ENCODE results near the gene PRR5. TPM values are rescaled to one million over a fixed set of nuclear protein-coding genes. Genes with fewer than 3 reads are reported as not detected.

The PRR5 gene
- total RNA-seq, 1 donor, result 10.8 TPM

- peaks cover 29% of the 10 kb centered on the region for H3K27me3 ChIP-seq (ENCODE audit: insufficient read depth, low read length)
- H3K4me1 ChIP-seq (ENCODE audit: insufficient read depth, low read length), result peaks cover 3% of the 10 kb centered on the region
- no peaks in the 10 kb centered on the region for H3K9me3 ChIP-seq (ENCODE audit: low read depth, low read length)
Observed at GRCh38 chr22:44755956-44756361, 54.0 kb downstream of the PRR5 start.

GRCh38 chr22:44758344-44758973, 56.5 kb downstream of the PRR5 start:
- H3K9me3 ChIP-seq (ENCODE audit: low read depth, low read length), result no peaks in the 10 kb centered on the region
- H3K4me3 ChIP-seq (ENCODE audit: low read length), result no peak overlapping the region
- peaks cover 12% of the 10 kb centered on the region for H3K27me3 ChIP-seq (ENCODE audit: insufficient read depth, low read length)
- no peaks in the 10 kb centered on the region for H3K4me1 ChIP-seq (ENCODE audit: insufficient read depth, low read length)

More at GRCh38 chr22:44755956-44756361, 54.0 kb downstream of the PRR5 start:
- no peak overlapping the region for H3K4me3 ChIP-seq (ENCODE audit: low read length)

DNA sequence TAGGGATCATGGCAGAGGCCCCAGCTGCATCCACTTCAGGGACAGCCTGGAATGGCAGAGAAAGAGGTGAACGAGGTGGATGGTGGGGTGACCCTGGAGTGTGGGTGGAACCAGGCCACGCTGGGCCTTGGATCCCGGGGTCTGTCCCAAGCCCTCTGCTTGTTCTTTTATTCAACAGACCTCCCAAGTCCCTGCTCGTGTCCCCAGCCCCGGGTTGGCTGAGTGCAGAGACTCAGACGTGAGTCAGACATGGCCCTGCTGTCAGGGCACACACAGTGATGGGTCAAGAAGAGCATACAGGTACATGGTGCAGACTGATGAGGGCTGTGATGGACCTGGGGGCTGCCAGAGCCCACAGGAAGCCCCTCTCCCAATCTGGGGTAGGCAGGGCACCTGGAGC, 57.0 kb downstream of the PRR5 start:
- Histone ChIP-seq H3K4me3 (ENCODE audit: low read length) (no peak overlapping the region), H3K4me1 (ENCODE audit: insufficient read depth, low read length) (no peaks in the 10 kb centered on the region)

GRCh38 chr22:44759430-44760310, 57.7 kb downstream of the PRR5 start:
- Histone ChIP-seq H3K9me3 (ENCODE audit: low read depth, low read length) (no peaks in the 10 kb centered on the region), H3K4me3 (ENCODE audit: low read length) (no peak overlapping the region), H3K4me1 (ENCODE audit: insufficient read depth, low read length) (no peaks in the 10 kb centered on the region), H3K27me3 (ENCODE audit: insufficient read depth, low read length) (peaks cover 4% of the 10 kb centered on the region)

More for the DNA sequence above, 57.0 kb downstream of the PRR5 start:
- no peaks in the 10 kb centered on the region for H3K9me3 ChIP-seq (ENCODE audit: low read depth, low read length)
- peaks cover 6% of the 10 kb centered on the region for H3K27me3 ChIP-seq (ENCODE audit: insufficient read depth, low read length)

DNA sequence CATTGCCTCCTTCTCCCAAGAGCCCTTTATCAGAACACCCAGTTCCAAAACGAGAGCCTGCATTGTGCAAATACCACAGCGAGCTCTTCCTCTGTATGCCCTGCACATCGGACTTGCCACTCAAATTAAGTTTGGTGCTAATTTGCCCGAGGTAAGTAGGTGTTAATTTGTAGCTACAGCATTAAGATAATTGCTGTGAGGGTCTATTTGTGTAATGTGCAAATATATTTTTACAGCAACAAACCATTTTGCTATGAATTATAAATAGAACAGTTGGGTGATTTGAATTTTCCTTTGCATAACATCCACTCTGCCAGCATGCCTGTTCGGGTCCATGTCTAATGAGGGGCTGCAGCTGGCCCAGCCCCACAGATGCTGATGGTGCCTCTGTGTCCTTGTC, 58.5 kb downstream of the PRR5 start:
- Histone ChIP-seq H3K27me3 (ENCODE audit: insufficient read depth, low read length) (no peaks in the 10 kb centered on the region), H3K4me3 (ENCODE audit: low read length) (no peak overlapping the region), H3K9me3 (ENCODE audit: low read depth, low read length) (no peaks in the 10 kb centered on the region), H3K4me1 (ENCODE audit: insufficient read depth, low read length) (no peaks in the 10 kb centered on the region)

- Histone ChIP-seq H3K4me3 (ENCODE audit: low read length) (no peak overlapping the region), H3K4me1 (ENCODE audit: insufficient read depth, low read length) (no peaks in the 10 kb centered on the region)
Observed at GRCh38 chr22:44761025-44761424, 59.0 kb downstream of the PRR5 start.

DNA sequence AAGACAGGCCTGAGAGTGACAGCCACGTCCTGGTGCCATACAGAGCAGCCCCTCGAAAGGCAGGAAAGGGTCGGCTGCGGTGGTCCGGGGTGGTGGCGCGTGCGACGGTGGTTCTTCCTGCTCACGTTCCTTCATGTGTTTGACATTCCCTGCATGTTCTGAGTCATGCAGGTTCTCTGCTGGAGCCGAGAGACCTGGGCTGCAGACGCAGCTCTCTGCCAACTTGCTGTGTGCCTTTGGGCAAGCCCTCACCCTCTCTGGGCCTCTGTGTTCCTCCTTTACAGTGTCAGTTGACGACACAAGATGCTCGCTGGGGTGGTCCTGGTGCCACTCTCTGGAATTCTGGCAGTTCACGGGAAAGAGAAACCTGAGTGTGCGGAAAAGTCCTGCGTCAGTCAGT, 62.4 kb downstream of the PRR5 start:
- no peaks in the 10 kb centered on the region for H3K4me1 ChIP-seq (ENCODE audit: insufficient read depth, low read length)
- no peaks in the 10 kb centered on the region for H3K27me3 ChIP-seq (ENCODE audit: insufficient read depth, low read length)
- no peaks in the 10 kb centered on the region for H3K9me3 ChIP-seq (ENCODE audit: low read depth, low read length)
- no peak overlapping the region for H3K4me3 ChIP-seq (ENCODE audit: low read length)

More at GRCh38 chr22:44761025-44761424, 59.0 kb downstream of the PRR5 start:
- H3K9me3 ChIP-seq (ENCODE audit: low read depth, low read length), result no peaks in the 10 kb centered on the region
- no peaks in the 10 kb centered on the region for H3K27me3 ChIP-seq (ENCODE audit: insufficient read depth, low read length)

- H3K9me3 ChIP-seq (ENCODE audit: low read depth, low read length), result no peaks in the 10 kb centered on the region
- no peaks in the 10 kb centered on the region for H3K27me3 ChIP-seq (ENCODE audit: insufficient read depth, low read length)
- no peaks in the 10 kb centered on the region for H3K4me1 ChIP-seq (ENCODE audit: insufficient read depth, low read length)
- no peak overlapping the region for H3K4me3 ChIP-seq (ENCODE audit: low read length)
Observed at GRCh38 chr22:44764974-44765373, 63.0 kb downstream of the PRR5 start.

DNA sequence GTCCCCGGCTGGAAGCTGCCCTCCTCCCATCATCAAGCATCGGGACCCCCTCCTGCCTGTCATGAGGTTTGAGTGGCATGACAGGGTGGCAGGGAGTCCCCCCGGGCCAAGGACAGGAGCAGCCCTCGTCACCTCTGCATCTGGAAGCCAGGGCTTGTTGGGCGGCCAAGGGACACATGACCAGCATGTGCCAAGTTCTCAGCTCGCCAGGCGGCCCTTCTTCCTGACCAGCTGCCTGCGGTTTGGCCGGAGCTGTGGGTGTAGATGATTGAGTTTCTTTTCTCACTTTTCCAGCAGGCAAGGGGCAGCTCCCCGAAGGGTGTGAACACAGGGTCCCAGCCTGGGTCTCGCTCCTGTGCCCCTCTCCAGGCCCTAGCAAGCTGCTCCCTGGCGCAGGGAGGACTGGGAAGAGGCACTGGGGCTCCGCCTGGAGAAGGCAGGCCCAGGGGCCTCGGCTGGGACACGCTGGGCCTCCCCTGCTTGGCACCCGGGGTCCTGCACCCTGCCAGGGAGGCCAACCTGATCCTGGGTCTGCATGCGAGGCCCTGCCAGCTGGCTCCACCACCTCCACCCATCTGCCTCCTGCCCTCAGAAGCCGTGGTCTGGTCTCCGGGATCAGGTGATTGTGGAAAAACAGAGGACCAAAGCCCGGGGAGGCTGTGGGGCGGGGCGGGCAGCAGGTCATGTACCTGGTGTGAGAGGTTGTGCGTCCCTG, 63.7 kb downstream of the PRR5 start:
- Histone ChIP-seq H3K9me3 (ENCODE audit: low read depth, low read length) (no peaks in the 10 kb centered on the region), H3K4me1 (ENCODE audit: insufficient read depth, low read length) (no peaks in the 10 kb centered on the region)

DNA sequence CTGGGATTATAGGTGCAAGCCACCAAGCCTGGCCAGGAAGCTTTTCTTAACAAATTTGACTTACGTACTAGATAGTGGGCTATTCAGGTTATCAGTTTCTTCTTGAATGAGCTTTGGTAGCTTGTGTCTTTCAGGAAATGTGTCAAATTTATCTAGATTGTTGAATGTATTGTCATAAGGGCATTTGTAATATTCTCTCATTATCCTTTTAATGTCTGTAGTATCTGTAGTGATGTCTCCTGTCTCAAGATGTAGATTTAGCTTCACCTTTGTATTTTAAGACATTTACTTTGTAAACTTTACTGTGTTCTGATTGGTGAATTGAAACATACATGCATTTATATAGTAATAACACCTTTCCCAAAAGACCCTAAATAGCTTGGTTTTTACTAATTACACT, 71.1 kb downstream of the PRR5 start:
- H3K4me3 ChIP-seq (ENCODE audit: low read length), result no peak overlapping the region
- no peaks in the 10 kb centered on the region for H3K9me3 ChIP-seq (ENCODE audit: low read depth, low read length)
- H3K27me3 ChIP-seq (ENCODE audit: insufficient read depth, low read length), result no peaks in the 10 kb centered on the region

More for the DNA sequence above, 63.7 kb downstream of the PRR5 start:
- no peak overlapping the region for H3K4me3 ChIP-seq (ENCODE audit: low read length)
- H3K27me3 ChIP-seq (ENCODE audit: insufficient read depth, low read length), result no peaks in the 10 kb centered on the region

GRCh38 chr22:44775862-44776261, 73.9 kb downstream of the PRR5 start:
- Histone ChIP-seq H3K27me3 (ENCODE audit: insufficient read depth, low read length) (no peaks in the 10 kb centered on the region), H3K4me1 (ENCODE audit: insufficient read depth, low read length) (no peaks in the 10 kb centered on the region), H3K9me3 (ENCODE audit: low read depth, low read length) (no peaks in the 10 kb centered on the region), H3K4me3 (ENCODE audit: low read length) (no peak overlapping the region)

More for the DNA sequence above, 71.1 kb downstream of the PRR5 start:
- H3K4me1 ChIP-seq (ENCODE audit: insufficient read depth, low read length), result no peaks in the 10 kb centered on the region

- Histone ChIP-seq H3K27me3 (ENCODE audit: insufficient read depth, low read length) (no peaks in the 10 kb centered on the region), H3K4me1 (ENCODE audit: insufficient read depth, low read length) (no peaks in the 10 kb centered on the region), H3K4me3 (ENCODE audit: low read length) (no peak overlapping the region), H3K9me3 (ENCODE audit: low read depth, low read length) (no peaks in the 10 kb centered on the region)
Observed at GRCh38 chr22:44776605-44777363, 74.8 kb downstream of the PRR5 start.

DNA sequence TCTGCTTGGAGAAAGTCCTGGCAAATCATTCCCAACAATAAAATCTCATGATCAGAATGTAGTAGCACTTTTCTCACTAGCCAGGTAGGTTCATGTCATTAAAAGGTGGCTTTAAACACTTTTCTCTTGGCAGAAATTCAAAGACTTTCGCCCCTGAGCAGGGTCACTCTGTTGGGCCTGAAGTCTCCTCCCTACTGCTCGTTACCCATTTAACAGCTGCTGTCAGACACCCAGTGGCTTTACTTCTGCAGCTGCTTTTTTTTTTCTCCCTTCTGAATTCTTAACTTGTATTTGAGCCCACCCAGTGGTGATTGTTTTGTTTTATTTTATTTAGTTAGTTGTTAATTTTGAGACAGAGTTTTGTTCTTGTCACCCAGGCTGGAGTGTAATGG, 75.4 kb downstream of the PRR5 start:
- Histone ChIP-seq H3K9me3 (ENCODE audit: low read depth, low read length) (no peaks in the 10 kb centered on the region), H3K4me3 (ENCODE audit: low read length) (no peak overlapping the region), H3K4me1 (ENCODE audit: insufficient read depth, low read length) (no peaks in the 10 kb centered on the region)

DNA sequence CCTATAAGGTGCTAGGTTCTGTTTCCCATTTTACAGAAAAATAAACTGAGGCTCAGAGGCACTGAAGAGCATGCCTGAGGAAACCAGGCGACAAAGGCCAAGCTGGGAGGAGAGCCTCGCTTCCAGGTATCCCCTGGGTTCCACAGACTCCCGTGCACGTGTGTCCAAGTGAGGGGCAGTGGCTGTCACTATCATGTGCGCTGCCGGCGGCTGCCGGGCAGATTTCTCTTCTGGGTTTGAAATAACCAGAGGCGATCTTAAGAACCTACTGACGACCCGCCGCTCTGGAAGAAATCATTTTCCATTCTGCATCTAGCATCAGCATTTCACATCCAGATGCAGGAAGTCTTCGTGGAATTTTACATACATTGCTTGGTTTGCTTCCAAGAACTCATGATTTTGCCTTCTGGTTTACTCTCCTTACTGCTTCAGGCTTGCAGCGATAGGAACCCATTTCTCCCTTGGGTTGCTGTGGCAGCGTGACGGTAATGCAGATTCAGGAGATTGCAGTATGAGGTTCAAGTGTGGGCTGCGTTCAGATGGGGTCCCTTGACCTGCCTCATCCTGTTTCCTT, 79.0 kb downstream of the PRR5 start:
- H3K4me3 ChIP-seq (ENCODE audit: low read length), result no peak overlapping the region
- no peaks in the 10 kb centered on the region for H3K27me3 ChIP-seq (ENCODE audit: insufficient read depth, low read length)
- no peaks in the 10 kb centered on the region for H3K4me1 ChIP-seq (ENCODE audit: insufficient read depth, low read length)

More for the DNA sequence above, 75.4 kb downstream of the PRR5 start:
- no peaks in the 10 kb centered on the region for H3K27me3 ChIP-seq (ENCODE audit: insufficient read depth, low read length)

More for the DNA sequence above, 79.0 kb downstream of the PRR5 start:
- no peaks in the 10 kb centered on the region for H3K9me3 ChIP-seq (ENCODE audit: low read depth, low read length)

Data from mononuclear cell (primary cell).